ENCODE data around the gene DGKB.

- TF ChIP-seq, protein P1, sequence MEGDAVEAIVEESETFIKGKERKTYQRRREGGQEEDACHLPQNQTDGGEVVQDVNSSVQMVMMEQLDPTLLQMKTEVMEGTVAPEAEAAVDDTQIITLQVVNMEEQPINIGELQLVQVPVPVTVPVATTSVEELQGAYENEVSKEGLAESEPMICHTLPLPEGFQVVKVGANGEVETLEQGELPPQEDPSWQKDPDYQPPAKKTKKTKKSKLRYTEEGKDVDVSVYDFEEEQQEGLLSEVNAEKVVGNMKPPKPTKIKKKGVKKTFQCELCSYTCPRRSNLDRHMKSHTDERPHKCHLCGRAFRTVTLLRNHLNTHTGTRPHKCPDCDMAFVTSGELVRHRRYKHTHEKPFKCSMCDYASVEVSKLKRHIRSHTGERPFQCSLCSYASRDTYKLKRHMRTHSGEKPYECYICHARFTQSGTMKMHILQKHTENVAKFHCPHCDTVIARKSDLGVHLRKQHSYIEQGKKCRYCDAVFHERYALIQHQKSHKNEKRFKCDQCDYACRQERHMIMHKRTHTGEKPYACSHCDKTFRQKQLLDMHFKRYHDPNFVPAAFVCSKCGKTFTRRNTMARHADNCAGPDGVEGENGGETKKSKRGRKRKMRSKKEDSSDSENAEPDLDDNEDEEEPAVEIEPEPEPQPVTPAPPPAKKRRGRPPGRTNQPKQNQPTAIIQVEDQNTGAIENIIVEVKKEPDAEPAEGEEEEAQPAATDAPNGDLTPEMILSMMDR (IDR thresholded peaks at IDR 0.05), result no peak
- TF ChIP-seq EZH2 (IDR thresholded peaks at IDR 0.05), result no peak
Measured at GRCh38 chr7:14289957-14290356, 612.6 kb downstream of the DGKB start.
